Ectodermal cell (in vitro differentiated cells): Measurements from ENCODE around the gene OSBPL8.
"Not testable (repeated sequence)": the region's sequence is repeated elsewhere in the genome, so short reads cannot be mapped to it uniquely, and the experiment has no call there.

Experiments
- H3K27ac ChIP-seq: 2 replicates; pipeline ENCODE4 v1.7.0; 2013; ENCODE audit warnings: mild to moderate bottlenecking, low read depth, low read length; ENCODE audit not compliant: insufficient read depth, poor library complexity, severe bottlenecking
- H3K27me3 ChIP-seq: 2 replicates; pipeline ENCODE4 v1.7.0; 2013; ENCODE audit warnings: mild to moderate bottlenecking, low read length; ENCODE audit not compliant: insufficient read depth, control insufficient read depth, poor library complexity, severe bottlenecking
- H3K36me3 ChIP-seq: one replicate; pipeline ENCODE4 v1.7.0; 2013; ENCODE audit warnings: low read length; ENCODE audit not compliant: control insufficient read depth, insufficient read depth
- H3K4me1 ChIP-seq: one replicate; pipeline ENCODE4 v1.7.0; 2013; ENCODE audit warnings: low read length; ENCODE audit not compliant: control insufficient read depth, insufficient read depth
- H3K4me3 ChIP-seq: 2 replicates; pipeline ENCODE4 v1.7.0; 2013; ENCODE audit warnings: low read depth, low read length, control low read depth; ENCODE audit not compliant: insufficient read depth
- H3K9me3 ChIP-seq: 2 replicates; pipeline ENCODE4 v1.7.0; 2013; ENCODE audit warnings: mild to moderate bottlenecking, low read length, moderate library complexity; ENCODE audit not compliant: control insufficient read depth
- WGBS, 2 experiments: methylation state at CpG; one replicate each; pipeline ENCODE4 v1.1.7; 2013; ENCODE audit warnings: missing lambda C conversion rate in 2 of 2; 5-methylcytosine and 5-hydroxymethylcytosine counted together

OSBPL8 gene

DNA sequence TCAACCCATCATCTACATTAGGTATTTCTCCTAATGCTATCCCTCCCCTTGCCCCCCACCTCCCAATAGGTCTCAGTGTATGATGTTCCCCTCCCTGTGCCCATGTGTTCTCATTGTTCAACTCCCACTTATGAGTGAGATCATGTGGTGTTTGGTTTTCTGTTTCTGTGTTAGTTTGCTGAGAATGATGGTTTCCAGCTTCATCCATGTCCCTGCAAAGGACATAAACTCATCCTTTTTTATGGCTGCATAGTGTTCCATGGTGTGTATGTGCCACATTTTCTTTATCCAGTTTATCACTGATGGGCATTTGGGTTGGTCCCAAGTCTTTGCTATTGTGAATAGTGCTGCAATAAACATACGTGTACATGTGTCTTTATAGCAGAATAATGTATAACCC lies 182.7 kb downstream of the OSBPL8 start:
- H3K27me3 ChIP-seq, H3K4me3 ChIP-seq, H3K4me1 ChIP-seq, H3K9me3 ChIP-seq, H3K27ac ChIP-seq, H3K36me3 ChIP-seq: not testable (repeated sequence)
- 89 to 100% methylated on average over 1 of the region's 1 CpG for whole genome bisulfite sequencing, 2 experiments

DNA sequence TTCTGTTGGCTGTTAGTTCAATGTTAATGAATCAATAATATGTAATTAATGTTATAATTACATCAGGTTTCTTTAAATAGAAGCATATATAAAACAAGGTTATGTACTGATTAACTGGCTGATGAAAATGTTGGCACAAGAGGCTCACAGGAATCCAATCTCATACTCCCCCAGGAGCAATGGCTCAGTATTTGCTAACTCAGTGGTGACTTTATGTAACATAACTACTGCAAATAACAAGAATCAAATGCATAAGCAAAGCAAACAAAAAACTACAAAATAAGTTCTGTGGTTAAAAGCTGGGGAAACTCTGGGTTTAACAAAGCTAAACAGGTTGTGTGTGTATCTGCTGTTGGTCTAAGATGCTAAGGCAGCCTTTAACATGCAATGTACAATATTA lies 183.6 kb downstream of the OSBPL8 start:
- no peaks in the 10 kb centered on the region for H3K27me3 ChIP-seq
- no peak overlapping the region for H3K4me3 ChIP-seq
- no peak overlapping the region for H3K27ac ChIP-seq
- no peaks in the 10 kb centered on the region for H3K9me3 ChIP-seq
- no peaks in the 10 kb centered on the region for H3K36me3 ChIP-seq
- H3K4me1 ChIP-seq, result no peaks in the 10 kb centered on the region

DNA sequence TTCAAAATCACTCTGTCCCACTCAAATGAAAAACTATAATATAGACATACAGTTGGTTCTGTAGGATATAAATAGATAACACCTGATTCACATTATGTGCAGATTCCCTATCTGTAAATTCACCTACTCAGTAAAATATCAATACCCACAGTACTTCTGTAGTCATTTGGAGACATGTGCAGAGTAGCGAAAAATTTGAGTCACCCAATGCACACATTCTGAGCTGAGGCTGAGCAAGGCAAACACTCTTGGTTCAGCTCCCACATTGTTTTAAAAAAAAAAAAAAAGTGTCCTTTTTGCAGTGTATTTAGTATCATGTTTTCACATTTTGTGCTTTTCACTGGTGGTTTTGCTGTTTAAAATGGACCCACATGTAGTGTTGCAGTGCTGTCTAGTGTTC lies 184.1 kb downstream of the OSBPL8 start:
- no peak overlapping the region for H3K27ac ChIP-seq
- no peaks in the 10 kb centered on the region for H3K36me3 ChIP-seq
- H3K27me3 ChIP-seq, result no peaks in the 10 kb centered on the region
- WGBS, 2 experiments, result 100% methylated on average over 1 of the region's 1 CpG
- H3K4me3 ChIP-seq, result no peak overlapping the region
- no peaks in the 10 kb centered on the region for H3K4me1 ChIP-seq
- no peaks in the 10 kb centered on the region for H3K9me3 ChIP-seq

DNA sequence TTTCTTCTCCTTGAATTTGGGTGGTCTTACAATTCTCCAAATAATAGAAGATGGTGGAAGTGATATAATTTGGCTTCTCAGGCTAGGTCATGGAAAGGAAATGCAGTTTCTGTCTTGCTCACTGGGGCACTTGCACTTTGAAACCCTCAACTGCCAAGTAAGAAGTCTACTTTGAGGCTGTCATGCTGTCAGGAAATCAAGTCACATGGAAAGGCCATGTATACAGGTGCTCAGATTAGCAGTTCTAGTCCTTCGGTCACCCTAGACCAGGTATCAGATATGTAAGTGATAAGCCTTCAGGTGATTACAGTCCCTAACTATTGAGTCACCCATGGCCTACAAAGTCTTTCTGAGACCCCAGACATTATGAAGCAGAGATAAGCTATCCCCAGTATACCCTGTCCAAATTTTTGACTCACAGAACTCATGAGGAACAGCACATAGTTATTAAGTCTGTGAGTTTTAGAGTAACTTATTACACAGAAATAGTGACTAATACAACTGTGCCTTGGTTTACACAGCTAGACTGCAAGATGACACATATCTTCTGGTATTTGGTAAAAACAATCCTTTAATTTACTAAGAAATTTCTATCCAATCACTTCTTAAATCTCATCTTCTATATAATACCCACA lies 185.1 kb downstream of the OSBPL8 start:
- no peaks in the 10 kb centered on the region for H3K9me3 ChIP-seq
- H3K4me3 ChIP-seq, result no peak overlapping the region
- no peaks in the 10 kb centered on the region for H3K36me3 ChIP-seq
- no peaks in the 10 kb centered on the region for H3K27me3 ChIP-seq
- H3K4me1 ChIP-seq, result no peaks in the 10 kb centered on the region
- H3K27ac ChIP-seq, result no peak overlapping the region
- 97 to 100% methylated on average over 1 of the region's 1 CpG for WGBS, 2 experiments

DNA sequence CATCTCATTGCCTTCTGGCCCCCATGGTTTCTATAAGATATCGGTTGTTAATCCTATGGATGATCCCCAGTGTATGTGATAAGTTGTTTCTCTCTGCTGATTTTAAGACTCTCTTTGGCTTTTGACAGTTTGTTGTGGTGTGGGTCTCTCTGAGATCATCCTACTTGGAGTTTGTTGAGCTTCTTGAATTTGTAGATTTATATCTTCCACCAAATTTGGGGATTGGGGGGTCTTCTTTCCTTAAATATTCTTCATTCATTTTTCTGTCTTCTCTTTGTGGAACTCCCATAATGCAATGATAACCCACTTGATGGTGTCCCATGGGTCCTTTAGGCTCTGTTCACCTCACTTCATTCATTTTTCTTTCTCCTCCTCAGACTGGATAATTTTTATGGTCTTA lies 191.3 kb downstream of the OSBPL8 start:
- WGBS, 2 experiments, result 100% methylated on average over 1 of the region's 1 CpG
- Histone ChIP-seq H3K36me3 (peaks cover 10% of the 10 kb centered on the region), H3K27ac (no peak overlapping the region), H3K4me3 (no peak overlapping the region), H3K4me1 (no peaks in the 10 kb centered on the region), H3K9me3 (no peaks in the 10 kb centered on the region), H3K27me3 (no peaks in the 10 kb centered on the region)

DNA sequence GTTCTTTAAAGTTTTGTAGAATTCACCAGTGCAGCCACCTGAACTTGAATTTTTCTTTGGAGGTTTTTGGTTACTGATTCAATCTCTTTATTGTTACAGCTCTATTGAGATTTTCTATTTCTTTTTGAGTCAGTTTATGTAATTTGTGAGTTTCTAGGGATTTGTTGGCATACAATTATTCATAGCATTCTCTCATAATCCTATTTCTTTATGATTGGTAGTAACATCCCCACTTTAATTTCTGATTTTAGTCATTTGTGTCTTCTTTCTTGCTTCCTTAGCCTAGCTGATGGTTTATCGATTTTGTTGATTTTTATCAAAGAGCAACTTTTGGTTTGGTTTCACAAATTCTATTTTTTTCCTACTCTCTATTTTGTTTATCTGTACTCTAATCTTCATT lies 193.4 kb downstream of the OSBPL8 start:
- no peaks in the 10 kb centered on the region for H3K4me1 ChIP-seq
- WGBS, 2 experiments, result 100% methylated on average over 1 of the region's 1 CpG; no CpG with 5 or more reads in 1 of the 2 experiments
- H3K36me3 ChIP-seq, result peaks cover 10% of the 10 kb centered on the region
- H3K27me3 ChIP-seq, result no peaks in the 10 kb centered on the region
- no peak overlapping the region for H3K4me3 ChIP-seq
- H3K9me3 ChIP-seq, result no peaks in the 10 kb centered on the region
- no peak overlapping the region for H3K27ac ChIP-seq

DNA sequence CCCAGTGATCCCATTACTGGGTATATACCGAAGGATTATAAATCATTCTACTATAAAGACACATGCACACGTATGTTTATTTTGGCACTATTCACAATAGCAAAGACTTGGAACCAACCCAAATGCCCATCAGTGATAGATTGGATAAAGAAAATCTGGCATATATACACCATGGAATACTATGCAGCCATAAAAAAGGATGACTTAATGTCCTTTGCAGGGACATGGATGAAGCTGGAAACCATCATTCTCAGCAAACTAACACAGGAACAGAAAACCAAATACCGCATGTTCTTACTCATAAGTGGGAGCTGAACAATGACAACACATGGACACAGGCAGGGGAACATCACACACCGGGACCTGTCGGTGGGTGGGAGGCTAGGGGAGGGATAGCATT lies 195.4 kb downstream of the OSBPL8 start:
- not testable (repeated sequence) for H3K4me1 ChIP-seq, H3K27ac ChIP-seq, H3K9me3 ChIP-seq, H3K4me3 ChIP-seq, H3K27me3 ChIP-seq
- H3K36me3 ChIP-seq, result peaks cover 10% of the 10 kb centered on the region
- WGBS, 2 experiments, result 90 to 94% methylated on average over 5 of the region's 5 CpGs

DNA sequence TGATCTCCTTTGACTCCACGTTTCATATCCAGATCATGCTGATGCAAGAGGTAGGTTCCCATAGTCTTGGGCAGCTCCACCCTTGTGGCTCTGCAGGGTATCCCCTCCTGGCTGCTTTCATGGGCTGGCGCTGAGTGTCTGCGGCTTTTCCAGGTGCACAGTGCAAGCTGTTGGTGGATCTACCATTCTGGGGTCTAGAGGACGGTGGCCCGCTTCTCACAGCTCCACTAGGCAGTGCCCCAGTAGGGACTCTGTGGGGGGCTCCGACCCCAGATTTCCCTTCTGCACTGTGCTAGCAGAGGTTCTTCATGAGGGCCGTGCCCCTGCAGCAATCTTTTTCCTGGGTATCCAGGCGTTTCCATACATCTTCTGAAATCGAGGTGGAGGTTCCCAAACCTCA lies 199.3 kb downstream of the OSBPL8 start:
- Histone ChIP-seq H3K27ac (no peak overlapping the region), H3K9me3 (no peaks in the 10 kb centered on the region), H3K4me1 (no peaks in the 10 kb centered on the region), H3K4me3 (no peak overlapping the region), H3K27me3 (no peaks in the 10 kb centered on the region), H3K36me3 (peaks cover 5% of the 10 kb centered on the region)
- 95 to 97% methylated on average over 9 of the region's 9 CpGs for WGBS, 2 experiments

DNA sequence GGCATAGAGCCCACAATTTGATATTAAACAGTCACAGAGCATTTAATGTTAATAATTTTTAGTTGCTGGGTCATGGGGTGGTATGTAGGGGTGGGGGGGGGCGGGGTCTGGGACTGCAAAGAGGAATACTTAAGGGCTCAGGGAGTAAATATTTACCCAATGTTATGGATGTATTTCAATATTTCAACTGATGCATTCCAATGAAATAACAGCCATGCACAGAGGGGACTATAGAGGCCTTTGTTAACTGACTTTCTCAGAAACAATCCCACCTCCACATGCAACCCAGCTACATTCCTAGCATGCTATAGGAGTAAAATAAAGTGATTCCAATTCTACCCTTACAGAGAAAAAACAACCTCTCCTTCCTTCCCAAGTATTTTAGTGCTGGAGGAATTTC lies 203.5 kb downstream of the OSBPL8 start:
- H3K27ac ChIP-seq, result no peak overlapping the region
- H3K9me3 ChIP-seq, result no peaks in the 10 kb centered on the region
- peaks cover 5% of the 10 kb centered on the region for H3K36me3 ChIP-seq
- H3K4me1 ChIP-seq, result no peaks in the 10 kb centered on the region
- H3K27me3 ChIP-seq, result no peaks in the 10 kb centered on the region
- H3K4me3 ChIP-seq, result no peak overlapping the region
- 100% methylated on average over 1 of the region's 1 CpG; no CpG with 5 or more reads in 1 of the 2 experiments for WGBS, 2 experiments

DNA sequence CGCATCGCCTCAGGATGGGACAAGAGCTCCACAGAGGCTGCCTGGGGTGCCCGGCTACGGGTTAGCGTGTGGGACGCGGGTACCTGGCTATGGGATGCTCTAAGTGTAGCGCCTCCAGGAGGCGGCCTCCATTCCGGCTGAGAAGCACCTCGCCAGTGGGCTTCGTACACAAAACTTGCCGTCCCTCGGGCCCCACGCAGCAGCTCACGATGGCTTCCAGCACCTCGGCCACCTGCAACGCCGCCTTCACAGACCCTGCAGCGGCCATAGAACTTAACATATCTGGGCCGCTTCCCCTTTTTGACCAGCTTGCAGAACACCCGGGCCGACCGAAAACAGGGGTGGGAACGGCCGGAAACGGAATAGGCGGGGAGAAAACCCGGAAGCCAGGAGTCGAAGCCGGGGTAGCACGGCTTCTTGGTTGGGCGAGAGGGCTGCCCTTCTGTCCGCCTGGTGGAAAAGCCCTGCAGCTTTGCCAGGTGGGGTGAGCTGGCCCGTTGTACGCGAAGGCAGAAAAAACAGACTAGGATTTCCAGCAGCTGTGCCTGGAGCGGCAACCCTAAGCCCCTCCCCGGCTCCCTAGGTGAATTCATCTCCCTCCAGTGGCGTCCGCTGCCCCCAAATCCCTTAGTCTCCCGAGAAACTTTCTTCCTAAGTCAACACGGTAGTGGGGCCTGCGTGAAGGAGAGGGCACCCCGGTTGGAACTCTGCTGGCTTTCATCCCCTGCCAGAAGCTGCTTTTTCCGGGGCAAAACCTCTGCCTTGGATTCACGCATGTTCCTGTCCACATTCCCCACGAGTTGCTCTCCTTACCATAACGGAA lies 211.3 kb downstream of the OSBPL8 start, which contains the start of gene BBS10:
TSS of gene BBS10 (minus strand) at position 337 of the 823 bp plus-strand sequence. CDS start at position 280, 57 bp downstream.
- H3K4me1 ChIP-seq, result peaks cover 4% of the 10 kb centered on the region
- WGBS, 2 experiments, result 6% methylated on average over 49 of the region's 49 CpGs
- peak within 1 kb of the TSS; percentile 60 for H3K27ac ChIP-seq
- no peaks in the 10 kb centered on the region for H3K27me3 ChIP-seq
- no peaks in the 10 kb centered on the region for H3K36me3 ChIP-seq
- peak within 1 kb of the TSS; percentile 83 for H3K4me3 ChIP-seq
- no peaks in the 10 kb centered on the region for H3K9me3 ChIP-seq
